Coronary artery (tissue), 2 donors: ENCODE measurements around the gene CCDC137.

ENCODE experiments used
- DNase-seq: peaks from one replicate; pipeline ENCODE4 v3.0.0-alpha.2; 2017; ENCODE audit warnings: low spot score
- H3K27ac ChIP-seq, 2 donors: fragments of 200-600 bp; sonication (generic); one replicate each; pipeline ENCODE4 v1.5.1; 2016 to 2019
- H3K4me3 ChIP-seq: fragments of 200-600 bp; sonication (generic); 2 replicates; pipeline ENCODE4 v1.5.1; 2016; ENCODE audit warnings: mild to moderate bottlenecking, moderate library complexity
- TF ChIP-seq, protein P1 (sequence below): fragments of 200-600 bp; sonication (generic); IDR thresholded peaks from one replicate; pipeline ENCODE4 v1.5.1; 2019; ENCODE audit warnings: antibody characterized with exemption

Gene CCDC137

DNA sequence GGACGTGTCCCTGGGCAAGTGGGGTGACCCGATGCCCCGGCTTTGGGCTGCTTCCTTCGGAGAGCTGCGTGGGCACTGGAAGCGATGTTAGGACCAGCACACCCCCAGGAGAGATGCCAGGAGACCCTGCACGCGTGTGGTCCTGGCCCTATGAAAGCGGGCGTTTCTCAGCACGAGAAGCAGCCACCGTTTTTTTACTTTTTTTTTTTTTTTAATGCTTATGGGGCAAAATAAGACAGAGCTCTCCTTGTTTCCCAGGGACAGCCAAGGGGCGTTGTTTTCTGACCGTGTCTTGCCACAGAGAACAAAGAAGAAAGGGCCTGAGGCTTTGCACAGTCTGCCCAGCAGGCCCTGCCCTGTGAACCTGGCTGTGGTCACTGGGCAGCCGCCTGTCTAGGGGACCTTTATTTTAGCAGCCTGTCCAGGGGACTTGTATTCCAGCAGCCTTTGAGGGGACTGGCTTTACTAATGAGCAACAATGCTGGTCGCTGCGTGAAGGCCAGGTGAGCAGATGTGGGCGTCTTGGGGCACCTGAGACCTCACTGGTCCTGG is 46.5 kb downstream of the CCDC137 start:
- DNase-seq: no peak
- Histone ChIP-seq H3K4me3 (peak overlapping the region; percentile 81), H3K27ac (peak overlapping the region in 1 of 2 donors; percentile 65)
- TF ChIP-seq, protein P1, sequence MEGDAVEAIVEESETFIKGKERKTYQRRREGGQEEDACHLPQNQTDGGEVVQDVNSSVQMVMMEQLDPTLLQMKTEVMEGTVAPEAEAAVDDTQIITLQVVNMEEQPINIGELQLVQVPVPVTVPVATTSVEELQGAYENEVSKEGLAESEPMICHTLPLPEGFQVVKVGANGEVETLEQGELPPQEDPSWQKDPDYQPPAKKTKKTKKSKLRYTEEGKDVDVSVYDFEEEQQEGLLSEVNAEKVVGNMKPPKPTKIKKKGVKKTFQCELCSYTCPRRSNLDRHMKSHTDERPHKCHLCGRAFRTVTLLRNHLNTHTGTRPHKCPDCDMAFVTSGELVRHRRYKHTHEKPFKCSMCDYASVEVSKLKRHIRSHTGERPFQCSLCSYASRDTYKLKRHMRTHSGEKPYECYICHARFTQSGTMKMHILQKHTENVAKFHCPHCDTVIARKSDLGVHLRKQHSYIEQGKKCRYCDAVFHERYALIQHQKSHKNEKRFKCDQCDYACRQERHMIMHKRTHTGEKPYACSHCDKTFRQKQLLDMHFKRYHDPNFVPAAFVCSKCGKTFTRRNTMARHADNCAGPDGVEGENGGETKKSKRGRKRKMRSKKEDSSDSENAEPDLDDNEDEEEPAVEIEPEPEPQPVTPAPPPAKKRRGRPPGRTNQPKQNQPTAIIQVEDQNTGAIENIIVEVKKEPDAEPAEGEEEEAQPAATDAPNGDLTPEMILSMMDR: no peak

DNA sequence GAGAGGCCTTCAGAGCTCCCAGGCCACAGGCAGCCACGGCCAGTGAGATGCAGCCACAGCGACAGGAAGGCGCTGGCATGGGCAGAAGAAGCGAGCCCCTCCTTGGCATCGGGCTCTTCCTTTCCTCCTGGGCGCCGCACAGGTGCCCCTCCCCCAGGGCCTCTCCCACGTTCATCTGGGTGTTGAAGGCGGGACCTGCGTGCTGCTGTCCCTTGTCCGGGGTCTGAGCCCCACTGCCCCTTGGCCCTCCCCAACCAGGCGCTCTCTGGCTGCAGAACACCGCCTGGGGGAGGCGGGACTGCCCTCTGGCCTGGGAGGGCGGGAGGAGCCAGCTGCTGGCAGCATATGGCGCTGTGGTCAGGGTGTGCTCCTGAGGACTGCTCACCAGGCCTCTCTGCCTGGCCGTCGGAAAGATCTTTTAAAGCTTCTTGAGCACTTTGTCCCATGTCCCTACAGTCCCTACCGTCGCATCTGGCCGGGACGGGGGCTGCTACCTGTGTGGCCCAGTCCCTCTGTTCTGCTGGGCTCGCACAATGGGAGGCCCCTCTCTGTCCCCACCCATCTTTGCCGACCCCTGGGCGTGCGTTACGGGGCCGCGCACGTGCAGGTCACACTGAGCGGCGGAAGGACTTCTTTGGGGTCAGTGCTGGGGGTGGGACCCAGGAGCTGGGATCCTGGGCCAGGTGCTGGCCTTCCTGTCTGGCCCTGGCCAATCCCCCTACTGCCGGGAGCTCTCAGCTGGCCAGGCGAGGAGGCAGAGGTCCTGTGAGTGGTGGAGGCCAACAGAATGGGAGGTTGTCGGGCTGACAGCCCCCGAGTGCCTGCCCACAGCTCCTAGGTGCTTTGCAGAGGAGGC is 47.2 kb downstream of the CCDC137 start:
- no peak overlapping the region for H3K27ac ChIP-seq
- peak overlapping the region; percentile 0 for H3K4me3 ChIP-seq
- TF ChIP-seq, protein P1: no peak
- DNase-seq: no peak

DNA sequence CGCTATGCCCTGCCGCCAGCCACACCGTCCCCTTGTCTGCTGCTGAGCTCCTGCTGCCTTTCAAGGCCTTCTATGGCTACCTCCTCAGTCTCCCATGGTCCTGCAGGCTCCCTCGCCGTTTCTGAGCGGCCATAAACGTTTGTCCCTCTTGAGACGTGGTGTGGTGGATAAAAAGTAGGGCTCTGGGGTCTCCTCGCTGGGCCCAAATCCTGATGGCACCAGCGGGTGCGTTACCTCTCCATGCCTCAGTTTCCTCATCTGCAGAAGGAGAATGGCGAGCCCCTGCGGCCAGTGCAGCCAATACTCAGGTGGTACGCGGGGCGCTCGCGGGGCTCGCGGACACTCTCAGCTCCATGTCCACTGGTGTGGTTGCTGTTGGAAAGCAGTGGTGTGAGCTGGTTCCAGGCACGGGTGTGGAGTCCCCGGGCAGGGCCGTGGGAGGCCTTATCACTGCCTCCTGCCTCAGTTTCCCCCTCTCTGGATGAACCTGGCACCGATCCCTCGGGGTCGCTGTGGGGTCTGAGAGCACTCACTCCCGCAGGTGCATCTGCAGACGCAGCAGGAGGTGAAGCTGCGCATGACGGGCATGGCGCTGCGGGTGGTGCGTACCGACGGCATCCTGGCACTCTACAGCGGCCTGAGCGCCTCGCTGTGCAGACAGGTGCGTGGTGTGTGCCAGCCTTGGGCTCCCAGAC is 48.0 kb downstream of the CCDC137 start:
- DNase-seq: no peak
- TF ChIP-seq, protein P1: no peak
- H3K27ac ChIP-seq: no peak overlapping the region
- H3K4me3 ChIP-seq: no peak overlapping the region

- TF ChIP-seq, protein P1: no peak
- no peak overlapping the region for H3K27ac ChIP-seq
- DNase-seq: no peak
- H3K4me3 ChIP-seq: no peak overlapping the region
These were observed 48.8 kb downstream of the CCDC137 start for GRCh38 chr17:81715107-81715871.

DNA sequence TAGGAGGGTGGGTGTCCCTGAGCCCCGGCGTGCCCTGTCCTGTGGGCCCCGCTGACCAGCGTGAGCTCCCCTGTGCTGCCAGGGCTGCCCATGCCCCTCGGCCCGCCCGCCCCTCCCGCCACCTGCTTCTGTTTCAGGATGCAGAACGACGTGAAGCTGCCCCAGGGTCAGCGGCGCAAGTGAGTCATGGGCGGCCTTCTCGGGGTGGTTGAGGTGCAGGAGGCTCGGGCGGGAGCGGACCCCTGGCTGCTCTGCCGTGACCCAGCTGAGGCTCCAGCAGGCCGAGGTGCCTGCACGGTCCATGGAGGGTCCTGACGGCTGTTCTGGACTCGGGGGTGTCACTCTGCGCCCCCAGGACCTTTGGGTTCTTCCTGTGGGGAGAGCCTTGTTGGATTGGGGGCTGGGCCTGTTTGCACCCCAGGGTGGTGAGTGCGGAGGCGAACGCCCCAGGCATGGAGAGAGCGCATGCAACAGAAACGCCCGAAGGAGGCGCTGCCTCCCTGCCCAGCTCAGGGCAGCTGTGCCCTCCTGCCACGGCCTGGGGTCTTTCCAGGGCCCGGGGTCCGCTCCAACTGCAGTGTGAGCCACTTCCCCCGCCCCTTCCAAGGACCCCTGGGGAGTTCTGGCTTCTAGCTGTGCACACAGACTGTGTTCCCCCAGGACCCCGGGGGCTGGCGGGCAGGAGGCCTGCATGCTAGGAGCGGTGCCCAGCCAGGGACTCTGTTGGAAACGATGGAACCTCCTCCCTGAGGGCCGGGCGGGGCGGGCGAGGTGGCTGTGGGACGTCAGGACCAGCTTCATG is 49.5 kb downstream of the CCDC137 start:
- TF ChIP-seq, protein P1: no peak
- DNase-seq: no peak
- H3K4me3 ChIP-seq: no peak overlapping the region
- H3K27ac ChIP-seq: no peak overlapping the region

DNA sequence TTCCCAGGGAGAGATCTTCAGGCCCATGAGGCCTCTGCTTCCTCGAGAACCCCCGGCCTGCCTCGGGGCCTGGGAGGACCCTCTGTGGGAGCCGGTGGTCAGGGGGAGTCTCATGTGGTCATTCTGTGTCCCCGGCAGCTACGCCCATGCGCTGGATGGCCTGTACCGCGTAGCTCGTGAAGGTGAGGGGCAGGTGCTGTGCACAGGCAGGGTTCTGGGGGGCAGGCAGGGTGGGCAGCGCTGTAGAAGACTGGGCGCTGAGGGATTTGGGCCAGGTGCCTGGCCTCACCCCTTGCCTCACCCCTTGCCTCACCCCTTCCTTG is 50.1 kb downstream of the CCDC137 start:
- TF ChIP-seq, protein P1: no peak
- no peak overlapping the region for H3K4me3 ChIP-seq
- DNase-seq: no peak
- H3K27ac ChIP-seq: no peak overlapping the region
